Upper lobe of right lung (tissue), 1 donor: Measurements from ENCODE around the gene PNLIP. TPM values are rescaled to one million over a fixed set of nuclear protein-coding genes. Genes with fewer than 3 reads are reported as not detected.

Experiments used
- ATAC-seq: fragments of 200-7000 bp; cut with Tn5 transposase; one replicate; pipeline ENCODE4 v1.9.1; 2020; ENCODE audit warnings: mild to moderate bottlenecking, moderate library complexity
- DNase-seq: peaks from one replicate; pipeline ENCODE4 v3.0.0-alpha.2; 2020
- H3K27ac ChIP-seq: fragments of 200-600 bp; one replicate; pipeline ENCODE4 v1.8.0; 2022
- H3K27me3 ChIP-seq: fragments of 200-600 bp; one replicate; pipeline ENCODE4 v1.8.0; 2022; ENCODE audit warnings: mild to moderate bottlenecking
- H3K36me3 ChIP-seq: fragments of 200-600 bp; one replicate; pipeline ENCODE4 v1.8.0; 2022
- H3K4me1 ChIP-seq: fragments of 200-600 bp; one replicate; pipeline ENCODE4 v1.8.0; 2022
- H3K4me3 ChIP-seq: fragments of 200-600 bp; one replicate; pipeline ENCODE4 v1.8.0; 2022; ENCODE audit warnings: mild to moderate bottlenecking
- H3K9me3 ChIP-seq: fragments of 200-600 bp; one replicate; pipeline ENCODE4 v1.8.0; 2022
- CTCF ChIP-seq: fragments of 200-600 bp; IDR thresholded peaks from one replicate; pipeline ENCODE4 v1.8.0; 2022; ENCODE audit warnings: antibody characterized with exemption
- intact Hi-C: fragments of 100-400 bp; cut with DNase I; formaldehyde crosslinking; loops from one replicate; pipeline ENCODE4 v1.11.0; 2022
- total RNA-seq: library from RNA; stranded (reverse); fragmentation: NEBNext Ultra II Directional; extraction: Animal tissue kit (Norgen Biotek cat#: 25700); gene quantifications from one replicate; pipeline ENCODE4 v1.2.1, GENCODE V29; 2021
- donor health status: DM: no; HTN: yes; CAD: no; lungs with severe emphysema.

The PNLIP gene
- total RNA-seq, 1 donor from 2014 or later: not detected

GRCh38 chr10:116611153-116611545 is 65.4 kb downstream of the PNLIP start:
- Histone ChIP-seq H3K4me3 (no peak overlapping the region), H3K27ac (no peak overlapping the region), H3K27me3 (peaks cover 19% of the 10 kb centered on the region), H3K36me3 (no peaks in the 10 kb centered on the region), H3K4me1 (no peaks in the 10 kb centered on the region), H3K9me3 (no peaks in the 10 kb centered on the region)
- TF ChIP-seq CTCF: no peak
- ATAC-seq (no peak), DNase-seq (no peak)
- intact Hi-C loops: no loop called here

- no peak for DNase-seq
- no peak overlapping the region for H3K27ac ChIP-seq
- ATAC-seq: no peak
- H3K27me3 ChIP-seq: peaks cover 19% of the 10 kb centered on the region
- intact Hi-C loops: no loop called here
- no peaks in the 10 kb centered on the region for H3K9me3 ChIP-seq
- no peaks in the 10 kb centered on the region for H3K4me1 ChIP-seq
- no peak for TF ChIP-seq CTCF
- H3K36me3 ChIP-seq: no peaks in the 10 kb centered on the region
- H3K4me3 ChIP-seq: no peak overlapping the region
These were observed 66.5 kb downstream of the PNLIP start for GRCh38 chr10:116612107-116612769.

GRCh38 chr10:116613471-116613870 is 67.7 kb downstream of the PNLIP start:
- no peak for TF ChIP-seq CTCF

GRCh38 chr10:116614796-116615195 is 69.1 kb downstream of the PNLIP start:
- Histone ChIP-seq H3K27me3 (peaks cover 6% of the 10 kb centered on the region), H3K9me3 (no peaks in the 10 kb centered on the region), H3K36me3 (no peaks in the 10 kb centered on the region), H3K27ac (no peak overlapping the region), H3K4me3 (no peak overlapping the region), H3K4me1 (no peaks in the 10 kb centered on the region)
- intact Hi-C loops: no loop called here
- no peak for TF ChIP-seq CTCF
- no peak for ATAC-seq
- no peak for DNase-seq

More at GRCh38 chr10:116613471-116613870, 67.7 kb downstream of the PNLIP start:
- H3K4me1 ChIP-seq: no peaks in the 10 kb centered on the region
- intact Hi-C loops: no loop called here
- peaks cover 19% of the 10 kb centered on the region for H3K27me3 ChIP-seq
- H3K4me3 ChIP-seq: no peak overlapping the region
- H3K36me3 ChIP-seq: no peaks in the 10 kb centered on the region
- H3K9me3 ChIP-seq: no peaks in the 10 kb centered on the region
- no peak for ATAC-seq
- no peak overlapping the region for H3K27ac ChIP-seq
- no peak for DNase-seq

GRCh38 chr10:116615199-116615776 is 69.6 kb downstream of the PNLIP start:
- no peak overlapping the region for H3K27ac ChIP-seq
- DNase-seq (no peak), ATAC-seq (peak; percentile 14)
- peaks cover 6% of the 10 kb centered on the region for H3K27me3 ChIP-seq
- no peaks in the 10 kb centered on the region for H3K9me3 ChIP-seq
- H3K36me3 ChIP-seq: no peaks in the 10 kb centered on the region
- TF ChIP-seq CTCF: no peak
- H3K4me1 ChIP-seq: no peaks in the 10 kb centered on the region
- H3K4me3 ChIP-seq: no peak overlapping the region
- intact Hi-C loops: no loop called here

Other genes starting within 250 kb of the PNLIP start
- gene CCDC172, start 221.5 kb upstream of the PNLIP start, total RNA-seq: not detected
- gene PNLIPRP3, start 118.1 kb upstream of the PNLIP start, total RNA-seq: 0.20 TPM
- gene PNLIPRP1, start 45.0 kb downstream of the PNLIP start, total RNA-seq: not detected
- gene PNLIPRP2, start 75.0 kb downstream of the PNLIP start, total RNA-seq: not detected
- gene HSPA12A, start 196.6 kb downstream of the PNLIP start, total RNA-seq: 7.4 TPM